ENCODE measurements around the gene ARPC5L. TPM values are rescaled to one million over a fixed set of nuclear protein-coding genes. Genes with fewer than 3 reads are reported as not detected.

Gene ARPC5L
- total and polyA plus RNA-seq, 4 donors = 14.3 to 55.6 (median 35.9) TPM

DNA sequence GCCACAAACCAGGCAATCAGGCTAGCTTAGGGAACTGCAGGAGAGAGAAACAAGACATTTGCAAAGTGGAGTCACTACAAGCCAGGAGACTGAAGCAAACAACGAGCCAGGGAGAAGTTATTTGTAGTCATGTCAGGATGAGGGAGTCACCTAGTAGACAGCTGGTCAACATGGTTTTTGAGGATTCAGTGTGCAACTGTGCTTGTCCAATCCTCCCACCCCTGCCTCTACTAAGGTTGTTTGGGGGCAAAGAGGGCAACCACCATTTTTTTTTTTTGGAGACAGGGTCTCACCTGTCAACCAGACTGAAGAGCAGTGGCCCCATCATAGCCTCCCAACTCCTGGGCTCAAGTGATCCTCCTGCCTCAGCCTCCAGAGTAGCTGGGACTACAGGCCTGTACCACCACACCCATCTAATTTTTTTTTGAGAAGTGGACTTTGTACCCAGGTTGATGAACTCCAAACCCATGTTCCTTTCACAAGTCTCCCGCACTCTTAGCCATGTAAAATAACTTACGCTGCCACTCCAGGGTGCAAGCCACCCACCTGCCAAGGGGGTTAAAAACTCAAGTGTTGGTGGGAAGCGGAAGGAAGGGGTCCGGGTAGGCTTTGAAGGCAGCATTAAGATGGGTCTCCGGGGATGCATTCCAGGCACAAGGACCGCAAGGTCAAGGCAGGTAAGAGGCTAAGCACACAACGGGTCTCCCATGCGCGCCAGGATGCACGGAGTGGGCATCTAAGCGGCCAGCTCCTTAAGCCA, 1.2 kb upstream of the ARPC5L start:
- no peaks in the 10 kb centered on the region for H3K9me3 ChIP-seq (ENCODE audit: control insufficient read depth, insufficient read depth, low read length)
- H3K27ac ChIP-seq (ENCODE audit: low read depth, low read length) = peak overlapping the region; percentile 95
- peak overlapping the region; percentile 88 for H3K4me3 ChIP-seq (ENCODE audit: low read depth, low read length)
- DNase-seq (ENCODE audit: low read depth in 4 of 6, low spot score in 6 of 6) = no peak
- H3K27me3 ChIP-seq (ENCODE audit: control insufficient read depth, insufficient read depth, low read length) = no peaks in the 10 kb centered on the region
- H3K36me3 ChIP-seq (ENCODE audit: control insufficient read depth, insufficient read depth, low read length) = peaks cover 57% of the 10 kb centered on the region
- peaks cover 24% of the 10 kb centered on the region for H3K4me1 ChIP-seq (ENCODE audit: control insufficient read depth, insufficient read depth, low read length)
- 6% methylated on average over 9 of the region's 12 CpGs for WGBS (ENCODE audit: insufficient coverage)

DNA sequence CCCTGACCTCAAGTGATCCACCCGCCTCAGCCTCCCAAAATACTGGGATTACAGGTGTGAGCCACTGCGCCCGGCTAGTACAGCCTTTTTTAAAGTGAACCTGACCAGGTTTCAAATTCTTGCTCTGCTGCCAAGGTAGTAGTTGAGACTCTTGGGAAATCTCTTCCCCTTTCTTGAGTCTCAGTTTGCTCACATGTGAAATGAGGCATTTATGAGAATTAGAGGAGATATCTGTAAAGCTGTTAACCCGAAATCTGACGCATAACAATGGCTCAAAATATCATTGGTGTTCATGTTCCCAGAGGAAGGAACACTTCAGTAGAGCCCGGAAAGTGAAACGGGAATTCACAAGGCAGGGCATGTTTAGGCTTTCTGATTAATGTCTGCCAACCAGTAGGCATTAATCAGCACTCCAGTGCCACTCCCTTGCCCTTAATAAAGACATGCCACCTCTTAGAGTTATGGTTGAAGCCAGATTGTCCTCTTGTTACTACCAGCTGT, 1.5 kb downstream of the ARPC5L start:
- no peaks in the 10 kb centered on the region for H3K27me3 ChIP-seq (ENCODE audit: control insufficient read depth, insufficient read depth, low read length)
- peaks cover 30% of the 10 kb centered on the region for H3K36me3 ChIP-seq (ENCODE audit: control insufficient read depth, insufficient read depth, low read length)
- WGBS (ENCODE audit: insufficient coverage) = no CpG with 5 or more reads among the region's 7 CpGs
- H3K4me3 ChIP-seq (ENCODE audit: low read depth, low read length) = no peak overlapping the region
- no peaks in the 10 kb centered on the region for H3K9me3 ChIP-seq (ENCODE audit: control insufficient read depth, insufficient read depth, low read length)
- H3K4me1 ChIP-seq (ENCODE audit: control insufficient read depth, insufficient read depth, low read length) = peaks cover 32% of the 10 kb centered on the region
- H3K27ac ChIP-seq (ENCODE audit: low read depth, low read length) = no peak overlapping the region
- DNase-seq (ENCODE audit: low read depth in 4 of 6, low spot score in 6 of 6) = no peak

DNA sequence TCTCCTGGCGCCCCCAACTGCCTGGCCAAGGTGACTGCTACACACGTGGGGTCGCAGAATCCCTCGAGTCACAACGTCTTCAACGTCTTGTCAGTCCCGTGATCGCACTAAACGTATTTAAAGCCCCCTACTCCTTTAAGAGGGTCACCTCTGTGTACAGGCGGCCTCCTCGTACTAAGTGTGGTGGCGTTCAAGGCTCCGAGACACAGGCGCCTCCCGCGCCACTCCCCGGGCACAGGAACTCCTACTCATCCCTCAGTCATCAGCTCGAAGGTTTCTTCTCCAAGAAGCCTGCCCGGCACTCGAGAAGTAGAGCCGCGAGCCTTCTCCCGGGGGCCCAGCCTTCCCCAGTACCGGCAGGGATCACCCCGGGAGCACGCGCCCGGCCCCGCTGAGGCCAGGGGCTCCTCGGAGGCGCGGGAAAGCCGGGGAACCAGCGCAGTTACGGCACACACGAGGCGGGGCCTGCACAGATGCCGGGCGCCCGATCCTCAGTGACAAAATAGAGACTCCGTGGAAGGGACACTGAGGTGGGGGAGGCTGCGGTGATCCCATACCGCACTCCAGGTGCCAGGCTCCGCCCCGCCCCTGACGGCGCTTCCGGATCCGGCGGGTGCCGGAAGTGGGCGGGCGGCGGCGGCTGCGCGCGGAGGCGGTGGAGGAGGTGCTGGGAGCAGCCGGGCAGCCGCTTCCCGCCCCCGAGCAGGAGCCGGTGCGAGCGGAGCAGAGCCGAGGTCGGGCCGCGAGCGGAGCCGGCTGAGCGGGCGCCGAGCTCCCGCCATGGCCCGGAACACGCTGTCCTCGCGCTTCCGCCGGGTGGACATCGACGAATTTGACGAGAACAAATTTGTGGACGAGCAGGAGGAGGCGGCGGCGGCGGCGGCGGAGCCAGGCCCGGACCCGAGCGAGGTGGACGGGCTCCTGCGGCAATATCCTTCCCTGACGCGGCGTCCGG, 6.9 kb downstream of the ARPC5L start:
- H3K4me1 ChIP-seq (ENCODE audit: control insufficient read depth, insufficient read depth, low read length) = peaks cover 30% of the 10 kb centered on the region
- H3K27me3 ChIP-seq (ENCODE audit: control insufficient read depth, insufficient read depth, low read length) = no peaks in the 10 kb centered on the region
- H3K27ac ChIP-seq (ENCODE audit: low read depth, low read length) = peak overlapping the region; percentile 80
- H3K4me3 ChIP-seq (ENCODE audit: low read depth, low read length) = peak overlapping the region; percentile 98
- H3K36me3 ChIP-seq (ENCODE audit: control insufficient read depth, insufficient read depth, low read length) = peaks cover 26% of the 10 kb centered on the region
- WGBS (ENCODE audit: insufficient coverage) = under 1% methylated on average over 101 of the region's 101 CpGs
- peak; percentile 57 to 95 (median 80) for DNase-seq (ENCODE audit: low read depth in 4 of 6, low spot score in 6 of 6)
- no peaks in the 10 kb centered on the region for H3K9me3 ChIP-seq (ENCODE audit: control insufficient read depth, insufficient read depth, low read length)

DNA sequence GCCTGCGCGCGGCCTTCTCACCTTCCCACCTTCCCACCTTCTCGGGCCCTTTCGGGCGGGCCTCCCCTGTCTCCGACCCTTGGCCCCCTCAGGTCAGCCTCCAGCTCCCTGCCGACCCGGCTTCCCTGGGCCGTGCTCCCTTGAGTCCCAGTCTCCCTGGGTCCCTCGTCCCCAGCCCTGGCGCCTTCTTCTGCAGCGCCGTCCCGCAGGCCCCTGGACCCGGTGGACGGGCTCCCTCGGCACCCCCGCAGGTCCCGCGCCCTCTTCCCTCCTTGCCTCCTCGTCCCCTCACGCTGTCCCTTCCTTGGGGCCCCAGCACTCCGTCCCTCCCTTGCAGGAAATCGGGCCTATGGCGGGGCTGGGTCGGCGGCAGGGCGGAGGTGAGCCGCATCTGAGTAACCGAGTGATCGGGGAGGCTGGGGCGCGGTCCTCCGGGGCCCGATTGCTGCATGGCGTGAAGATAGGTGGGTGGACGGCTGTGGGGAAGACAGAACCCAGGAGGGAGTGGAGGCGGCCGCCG, 7.6 kb downstream of the ARPC5L start:
- under 1% methylated on average over 37 of the region's 41 CpGs for WGBS (ENCODE audit: insufficient coverage)
- peaks cover 30% of the 10 kb centered on the region for H3K4me1 ChIP-seq (ENCODE audit: control insufficient read depth, insufficient read depth, low read length)
- peak overlapping the region; percentile 43 for H3K27ac ChIP-seq (ENCODE audit: low read depth, low read length)
- peaks cover 34% of the 10 kb centered on the region for H3K36me3 ChIP-seq (ENCODE audit: control insufficient read depth, insufficient read depth, low read length)
- H3K4me3 ChIP-seq (ENCODE audit: low read depth, low read length) = peak overlapping the region; percentile 98
- no peaks in the 10 kb centered on the region for H3K27me3 ChIP-seq (ENCODE audit: control insufficient read depth, insufficient read depth, low read length)
- no peaks in the 10 kb centered on the region for H3K9me3 ChIP-seq (ENCODE audit: control insufficient read depth, insufficient read depth, low read length)
- DNase-seq (ENCODE audit: low read depth in 4 of 6, low spot score in 6 of 6) = no peak

DNA sequence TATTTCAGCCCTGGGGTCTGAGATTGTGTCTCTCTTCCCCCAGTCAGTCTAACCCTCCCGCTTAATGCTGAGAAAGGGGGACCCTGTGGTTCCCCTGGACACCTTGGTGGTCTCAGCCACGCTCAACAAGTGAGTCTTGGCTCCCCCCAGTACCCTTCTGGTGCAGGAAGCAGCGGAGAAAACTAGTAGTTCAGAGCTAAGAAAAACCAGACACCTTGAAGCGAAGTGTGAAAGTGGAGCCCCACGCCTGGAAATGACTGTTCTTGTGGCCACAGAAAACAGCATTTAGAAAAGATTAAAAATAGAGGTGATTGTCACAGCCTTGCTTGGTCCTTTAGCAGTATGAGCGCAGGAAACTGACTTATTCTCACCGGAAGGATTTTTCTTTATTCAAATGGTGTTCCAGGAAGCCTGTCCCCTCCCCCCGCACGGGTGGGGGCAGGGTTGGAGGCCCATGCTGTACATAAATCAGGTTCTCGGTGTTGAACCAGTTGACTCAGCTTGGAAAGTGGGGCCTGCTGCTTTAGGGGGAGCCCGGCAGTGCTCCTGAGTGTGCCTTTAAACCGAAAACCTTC, 8.1 kb downstream of the ARPC5L start:
- Histone ChIP-seq H3K27ac (ENCODE audit: low read depth, low read length) (peak overlapping the region; percentile 4), H3K4me1 (ENCODE audit: control insufficient read depth, insufficient read depth, low read length) (peaks cover 30% of the 10 kb centered on the region), H3K36me3 (ENCODE audit: control insufficient read depth, insufficient read depth, low read length) (peaks cover 39% of the 10 kb centered on the region), H3K9me3 (ENCODE audit: control insufficient read depth, insufficient read depth, low read length) (no peaks in the 10 kb centered on the region), H3K27me3 (ENCODE audit: control insufficient read depth, insufficient read depth, low read length) (no peaks in the 10 kb centered on the region), H3K4me3 (ENCODE audit: low read depth, low read length) (peak overlapping the region; percentile 98)
- no peak for DNase-seq (ENCODE audit: low read depth in 4 of 6, low spot score in 6 of 6)
- WGBS (ENCODE audit: insufficient coverage) = 9% methylated on average over 11 of the region's 12 CpGs

DNA sequence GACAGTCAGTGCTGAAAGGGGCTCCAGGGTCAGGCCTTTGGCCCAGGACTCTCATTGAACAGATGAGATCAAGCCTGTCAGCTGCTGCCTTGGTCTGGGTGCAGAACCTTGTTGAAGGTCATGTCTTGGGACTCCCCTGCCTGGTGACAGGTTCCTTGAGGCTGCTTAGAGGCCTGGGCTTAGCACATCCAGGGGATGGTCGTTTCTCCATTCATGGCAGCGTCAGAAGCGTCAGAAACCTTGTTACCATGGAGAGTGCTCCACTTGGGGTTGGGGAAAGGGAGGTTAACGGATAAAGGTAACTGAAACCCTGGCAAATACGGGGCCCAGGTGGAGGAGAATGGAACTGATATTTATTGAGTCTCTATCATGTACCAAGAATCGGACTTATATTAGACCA, 8.8 kb downstream of the ARPC5L start:
- Histone ChIP-seq H3K4me3 (ENCODE audit: low read depth, low read length) (peak overlapping the region; percentile 98), H3K27ac (ENCODE audit: low read depth, low read length) (no peak overlapping the region), H3K27me3 (ENCODE audit: control insufficient read depth, insufficient read depth, low read length) (no peaks in the 10 kb centered on the region), H3K36me3 (ENCODE audit: control insufficient read depth, insufficient read depth, low read length) (peaks cover 46% of the 10 kb centered on the region), H3K4me1 (ENCODE audit: control insufficient read depth, insufficient read depth, low read length) (peaks cover 30% of the 10 kb centered on the region), H3K9me3 (ENCODE audit: control insufficient read depth, insufficient read depth, low read length) (no peaks in the 10 kb centered on the region)
- DNase-seq (ENCODE audit: low read depth in 4 of 6, low spot score in 6 of 6) = no peak
- 65% methylated on average over 6 of the region's 6 CpGs for WGBS (ENCODE audit: insufficient coverage)

DNA sequence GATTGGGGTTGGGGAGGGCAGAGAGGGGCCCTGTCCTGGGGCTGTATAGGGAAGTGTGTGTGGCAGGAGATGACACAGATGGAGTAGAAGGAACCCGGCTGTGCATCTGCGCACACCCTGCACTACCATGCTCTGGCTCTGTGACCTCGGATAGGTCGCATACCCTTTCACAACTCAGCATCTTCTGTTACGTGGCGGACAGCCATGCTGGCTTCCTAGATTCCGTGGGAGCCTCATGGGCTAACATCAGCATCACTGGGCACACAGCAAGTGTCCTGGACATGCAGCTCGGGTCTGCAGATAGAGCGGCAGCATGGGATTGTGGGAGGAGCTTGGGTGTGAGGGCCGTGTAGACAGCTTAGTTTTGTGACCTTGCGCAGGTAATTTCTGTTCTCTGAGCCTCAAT, 9.2 kb downstream of the ARPC5L start:
- no peaks in the 10 kb centered on the region for H3K27me3 ChIP-seq (ENCODE audit: control insufficient read depth, insufficient read depth, low read length)
- no peak overlapping the region for H3K4me3 ChIP-seq (ENCODE audit: low read depth, low read length)
- no peak for DNase-seq (ENCODE audit: low read depth in 4 of 6, low spot score in 6 of 6)
- H3K27ac ChIP-seq (ENCODE audit: low read depth, low read length) = no peak overlapping the region
- peaks cover 50% of the 10 kb centered on the region for H3K36me3 ChIP-seq (ENCODE audit: control insufficient read depth, insufficient read depth, low read length)
- WGBS (ENCODE audit: insufficient coverage) = 84% methylated on average over 11 of the region's 11 CpGs
- no peaks in the 10 kb centered on the region for H3K9me3 ChIP-seq (ENCODE audit: control insufficient read depth, insufficient read depth, low read length)
- H3K4me1 ChIP-seq (ENCODE audit: control insufficient read depth, insufficient read depth, low read length) = peaks cover 30% of the 10 kb centered on the region

DNA sequence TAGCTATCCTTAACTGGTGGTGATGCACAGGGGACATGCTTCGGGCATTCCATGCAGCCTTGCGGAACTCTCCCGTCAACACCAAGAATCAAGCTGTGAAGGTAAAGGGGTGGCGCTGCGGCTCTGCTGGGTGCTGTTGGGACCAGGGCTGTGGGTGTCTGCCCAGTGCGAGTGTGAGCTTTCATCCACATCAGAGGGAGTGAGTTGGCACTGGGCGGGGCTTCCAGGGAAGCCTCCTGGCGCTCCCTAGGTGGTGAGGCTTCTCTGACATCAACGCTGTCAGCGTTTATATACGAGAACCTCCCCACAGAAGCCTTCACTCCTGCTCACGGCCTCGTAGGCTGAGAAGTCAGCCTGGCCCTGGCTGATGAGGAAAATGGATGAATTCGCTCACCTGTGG, 11.7 kb downstream of the ARPC5L start:
- no peaks in the 10 kb centered on the region for H3K27me3 ChIP-seq (ENCODE audit: control insufficient read depth, insufficient read depth, low read length)
- 100% methylated on average over 7 of the region's 14 CpGs for WGBS (ENCODE audit: insufficient coverage)
- no peak overlapping the region for H3K27ac ChIP-seq (ENCODE audit: low read depth, low read length)
- no peak for DNase-seq (ENCODE audit: low read depth in 4 of 6, low spot score in 6 of 6)
- no peaks in the 10 kb centered on the region for H3K9me3 ChIP-seq (ENCODE audit: control insufficient read depth, insufficient read depth, low read length)
- H3K4me1 ChIP-seq (ENCODE audit: control insufficient read depth, insufficient read depth, low read length) = peaks cover 21% of the 10 kb centered on the region
- no peak overlapping the region for H3K4me3 ChIP-seq (ENCODE audit: low read depth, low read length)
- H3K36me3 ChIP-seq (ENCODE audit: control insufficient read depth, insufficient read depth, low read length) = peaks cover 70% of the 10 kb centered on the region

DNA sequence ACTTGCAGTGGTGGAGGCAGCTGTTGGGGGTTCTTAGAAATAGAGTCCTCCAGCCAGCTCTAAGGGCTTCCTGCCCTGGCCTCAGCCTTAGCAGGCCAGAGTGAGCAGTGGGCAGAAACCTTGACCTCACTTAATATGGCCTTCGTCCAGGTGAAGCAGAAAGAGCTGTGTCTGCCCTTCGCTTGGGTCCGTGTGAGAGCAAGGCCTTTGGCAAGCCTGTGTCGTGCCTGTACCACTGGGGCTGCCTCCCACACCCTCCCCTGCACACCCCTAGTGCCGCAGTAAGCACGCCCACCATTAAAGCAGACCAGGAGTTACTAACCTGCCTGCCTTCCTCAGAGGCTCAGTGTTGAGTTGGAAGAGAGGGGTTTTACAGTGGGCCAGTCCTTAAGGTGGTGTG, 13.6 kb downstream of the ARPC5L start:
- H3K9me3 ChIP-seq (ENCODE audit: control insufficient read depth, insufficient read depth, low read length) = no peaks in the 10 kb centered on the region
- H3K4me1 ChIP-seq (ENCODE audit: control insufficient read depth, insufficient read depth, low read length) = peaks cover 10% of the 10 kb centered on the region
- H3K27ac ChIP-seq (ENCODE audit: low read depth, low read length) = no peak overlapping the region
- no peak overlapping the region for H3K4me3 ChIP-seq (ENCODE audit: low read depth, low read length)
- H3K36me3 ChIP-seq (ENCODE audit: control insufficient read depth, insufficient read depth, low read length) = peaks cover 74% of the 10 kb centered on the region
- no peak for DNase-seq (ENCODE audit: low read depth in 4 of 6, low spot score in 6 of 6)
- WGBS (ENCODE audit: insufficient coverage) = 91% methylated on average over 4 of the region's 6 CpGs
- H3K27me3 ChIP-seq (ENCODE audit: control insufficient read depth, insufficient read depth, low read length) = no peaks in the 10 kb centered on the region
